ENCODE data around the gene MLYCD.
A peak's percentile ranks its signal among the peaks of the same experiment; 100 is the strongest.
"Not testable (repeated sequence)": the region's sequence is repeated elsewhere in the genome, so short reads cannot be mapped to it uniquely, and the experiment has no call there.

MLYCD gene

GRCh38 chr16:83942074-83942473 is 43.2 kb downstream of the MLYCD start:
- DNase-seq, result no peak

GRCh38 chr16:83942815-83943515 is 44.0 kb downstream of the MLYCD start:
- no peak for DNase-seq

- DNase-seq, result no peak
Observed at GRCh38 chr16:83943516-83944050, 44.7 kb downstream of the MLYCD start.

- no peak for DNase-seq
Observed at GRCh38 chr16:83945587-83945986, 46.7 kb downstream of the MLYCD start.

- DNase-seq, result no peak
Observed at GRCh38 chr16:83946154-83946780, 47.4 kb downstream of the MLYCD start.

- DNase-seq, result no peak
Observed at GRCh38 chr16:83946781-83947566, 48.1 kb downstream of the MLYCD start.

- no peak for DNase-seq
Observed at GRCh38 chr16:83947642-83948234, 48.8 kb downstream of the MLYCD start.

DNA sequence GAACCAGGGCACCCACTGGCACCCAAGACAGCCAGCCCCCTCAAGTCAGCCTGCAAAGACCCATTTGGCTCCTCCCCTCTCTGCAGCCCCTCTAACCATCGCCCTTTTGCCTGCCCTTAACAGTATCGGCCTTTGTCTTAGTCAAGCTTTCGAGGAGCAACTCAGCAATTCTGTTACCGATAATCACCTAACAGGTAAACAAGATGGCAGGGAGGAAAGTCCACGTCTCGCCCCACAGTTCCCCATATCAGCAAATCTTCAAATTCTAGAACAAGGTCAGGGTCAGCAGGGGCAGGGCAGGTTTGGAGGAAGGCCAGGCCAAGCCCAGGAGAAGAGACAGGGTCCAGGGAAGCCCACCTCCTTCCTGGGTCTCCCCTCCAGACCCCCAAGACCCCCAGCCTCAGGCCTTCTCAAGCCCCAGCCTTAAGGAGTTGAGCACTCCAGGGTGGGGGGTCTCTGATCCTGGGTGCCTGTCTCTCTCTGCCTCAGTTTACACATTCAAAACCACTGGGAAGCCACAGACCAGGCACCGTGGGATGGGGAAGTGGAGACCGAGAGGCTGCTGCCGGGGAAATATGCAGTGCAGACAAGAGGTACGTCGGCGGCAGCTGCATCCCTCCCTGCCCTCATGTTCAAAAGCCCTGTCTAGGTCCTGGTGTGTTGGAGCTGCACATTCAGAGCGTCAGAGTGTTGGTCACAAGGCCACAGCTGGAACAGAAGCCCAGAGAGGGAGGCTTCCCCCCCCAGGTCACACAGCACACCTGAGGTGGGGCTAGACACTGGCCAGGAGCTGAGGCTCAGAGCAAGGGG is 50.2 kb downstream of the MLYCD start:
- DNase-seq, result no peak

- DNase-seq, result no peak
Observed at GRCh38 chr16:83949724-83950001, 50.7 kb downstream of the MLYCD start.

- DNase-seq, result not testable (repeated sequence)
Observed at GRCh38 chr16:83950862-83951399, 52.0 kb downstream of the MLYCD start.

GRCh38 chr16:83951544-83951943 is 52.6 kb downstream of the MLYCD start:
- DNase-seq, result no peak

- no peak for DNase-seq
Observed at GRCh38 chr16:83952587-83952939, 53.6 kb downstream of the MLYCD start.

DNA sequence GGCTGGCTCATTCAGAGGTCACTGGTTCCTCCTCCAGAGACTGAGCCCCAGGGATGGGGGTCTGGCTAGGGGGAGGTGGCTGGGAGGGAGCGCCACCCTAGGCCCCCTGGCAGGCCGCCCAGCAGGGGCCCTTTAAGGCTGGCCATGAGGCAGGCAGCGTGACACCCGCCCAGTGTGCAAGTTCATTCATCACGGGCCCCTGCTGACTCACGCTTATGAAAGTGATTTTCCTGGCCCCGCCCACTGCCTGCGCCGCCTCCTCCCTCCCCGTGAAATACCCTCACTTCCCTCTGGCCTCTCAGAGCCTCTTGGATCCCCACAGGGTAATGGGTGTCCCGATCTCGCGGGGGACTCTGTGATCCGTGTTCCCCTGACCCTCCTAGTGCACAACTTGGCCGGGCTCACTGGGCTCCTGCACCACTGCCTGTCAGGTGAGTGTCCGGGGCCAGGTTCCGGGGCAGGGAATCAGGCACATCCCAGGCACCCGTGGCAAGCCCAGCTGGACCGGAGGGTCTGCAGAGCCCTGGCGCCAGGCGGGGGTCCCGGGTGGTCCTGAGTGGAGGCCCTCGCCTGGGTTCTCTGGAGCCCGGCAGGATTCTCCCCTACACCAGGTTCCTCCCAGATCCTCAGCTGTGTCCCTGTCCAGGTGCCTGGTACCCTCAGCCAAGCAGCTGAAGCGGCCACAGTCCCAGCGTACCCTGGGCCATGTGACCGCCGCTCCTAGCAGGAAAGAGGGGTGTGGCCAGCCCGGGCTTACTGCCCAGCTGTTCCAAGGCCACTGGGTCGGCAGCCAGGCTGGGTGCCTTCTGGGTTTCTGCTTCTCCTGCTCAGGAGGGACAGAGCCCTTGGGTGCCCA is 54.3 kb downstream of the MLYCD start, which contains the start of gene OSGIN1:
TSS of gene OSGIN1 (plus strand) at position 301 of the 856 bp plus-strand sequence. CDS start 4,432 bp downstream, outside the sequence.
- DNase-seq, result peak; percentile 65

GRCh38 chr16:83953796-83954576 is 55.1 kb downstream of the MLYCD start:
- no peak for DNase-seq

DNA sequence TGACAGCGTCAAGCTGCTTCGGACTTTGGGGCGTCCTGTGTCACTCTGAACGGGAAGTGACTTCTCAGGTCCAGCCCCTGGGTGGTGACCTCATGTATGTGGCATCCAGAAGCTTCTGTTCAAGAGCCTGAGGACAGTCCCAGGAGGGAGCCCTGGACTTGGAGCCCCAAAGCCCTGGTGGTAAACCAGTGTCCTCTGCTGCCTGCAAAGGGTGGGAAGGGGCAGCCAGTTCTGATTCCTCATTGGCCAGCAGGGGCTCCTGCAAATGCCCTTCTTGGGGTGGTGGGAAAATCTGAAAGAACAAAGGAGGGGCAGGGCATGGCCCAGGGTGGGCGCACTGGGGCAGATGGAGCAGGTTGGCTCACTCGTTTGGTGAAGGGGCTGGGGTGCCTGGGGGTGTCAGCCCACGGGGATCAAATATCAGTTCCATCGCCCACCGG is 55.7 kb downstream of the MLYCD start:
- DNase-seq, result no peak

DNA sequence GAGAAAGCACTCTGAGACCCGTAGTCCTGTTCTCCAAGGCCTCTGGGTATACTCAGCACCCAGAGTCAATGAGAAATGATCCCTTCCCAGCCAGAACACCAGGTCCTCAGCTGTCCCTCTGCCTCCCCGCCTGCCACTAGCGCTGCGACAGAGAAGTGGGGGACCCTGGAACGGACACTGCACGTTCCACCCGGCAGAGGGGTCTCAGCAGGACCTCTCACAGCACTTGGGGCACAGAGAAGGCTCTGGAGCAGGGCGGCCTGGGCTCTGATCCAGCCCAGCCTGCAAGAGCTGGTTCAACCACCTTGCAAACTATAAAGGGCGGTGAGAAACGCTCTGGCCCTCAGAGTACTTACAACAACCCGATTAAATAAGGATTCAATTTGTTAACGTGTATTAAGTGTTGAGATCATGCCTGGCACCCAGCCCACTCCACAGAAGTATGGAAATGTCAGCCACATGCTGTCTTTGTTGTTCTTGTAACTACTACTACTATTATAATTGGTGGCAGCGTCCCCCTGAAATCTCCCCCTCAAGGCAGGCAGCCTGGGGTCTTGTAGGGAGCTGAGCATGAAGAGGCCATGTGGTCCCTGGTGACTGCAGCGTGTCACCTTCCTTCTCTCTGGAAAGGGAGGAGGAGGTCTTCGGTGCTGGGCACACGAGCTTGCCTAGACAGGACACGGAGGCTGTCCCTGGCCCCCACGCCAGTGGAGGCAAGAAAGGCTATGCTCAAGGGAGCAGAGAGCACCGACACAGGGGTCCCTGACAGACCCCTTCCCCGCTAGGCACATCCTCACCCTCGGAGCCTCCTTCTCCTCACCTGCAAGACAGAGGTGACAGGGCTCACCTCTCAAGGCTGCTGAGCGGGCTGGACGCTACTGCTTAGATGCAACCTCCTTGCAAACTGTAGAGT is 56.6 kb downstream of the MLYCD start:
- DNase-seq, result no peak

- DNase-seq, result peak; percentile 86
Observed at GRCh38 chr16:83956336-83957289, 57.7 kb downstream of the MLYCD start.

DNA sequence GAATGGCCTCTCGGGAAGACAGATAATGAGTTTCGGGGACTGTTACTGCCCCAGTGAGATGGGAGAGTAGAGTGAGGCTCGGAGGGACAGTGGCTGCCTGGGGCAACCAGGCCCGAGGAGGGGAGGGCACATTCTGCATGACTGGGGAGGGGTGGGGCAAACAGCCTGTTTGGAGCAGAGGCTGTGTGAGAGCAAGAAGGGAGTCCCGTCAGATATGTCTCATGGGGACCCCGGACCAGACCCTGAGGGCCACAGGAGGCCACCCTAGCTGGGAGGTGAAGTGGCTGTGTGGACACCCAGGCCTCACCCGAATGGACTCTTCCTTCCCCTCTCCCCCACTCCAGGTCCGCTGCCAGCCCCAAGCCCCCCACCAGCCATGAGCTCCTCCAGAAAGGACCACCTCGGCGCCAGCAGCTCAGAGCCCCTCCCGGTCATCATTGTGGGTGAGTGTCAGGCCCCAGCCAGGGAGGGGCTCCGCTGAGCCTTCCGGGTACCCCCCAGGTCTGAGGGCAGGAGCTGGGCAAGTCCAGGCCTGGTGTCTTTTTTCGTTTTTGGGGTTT is 58.5 kb downstream of the MLYCD start:
- DNase-seq, result no peak

All from retina (tissue), 1 donor.